ENCODE measurements around the gene KISS1R. TPM values are rescaled to one million over a fixed set of nuclear protein-coding genes. Genes with fewer than 3 reads are reported as not detected.

The KISS1R gene
- total and polyA plus RNA-seq, 2 of the 4 experiments (the other 2 are of a cell fraction): not detected

DNA sequence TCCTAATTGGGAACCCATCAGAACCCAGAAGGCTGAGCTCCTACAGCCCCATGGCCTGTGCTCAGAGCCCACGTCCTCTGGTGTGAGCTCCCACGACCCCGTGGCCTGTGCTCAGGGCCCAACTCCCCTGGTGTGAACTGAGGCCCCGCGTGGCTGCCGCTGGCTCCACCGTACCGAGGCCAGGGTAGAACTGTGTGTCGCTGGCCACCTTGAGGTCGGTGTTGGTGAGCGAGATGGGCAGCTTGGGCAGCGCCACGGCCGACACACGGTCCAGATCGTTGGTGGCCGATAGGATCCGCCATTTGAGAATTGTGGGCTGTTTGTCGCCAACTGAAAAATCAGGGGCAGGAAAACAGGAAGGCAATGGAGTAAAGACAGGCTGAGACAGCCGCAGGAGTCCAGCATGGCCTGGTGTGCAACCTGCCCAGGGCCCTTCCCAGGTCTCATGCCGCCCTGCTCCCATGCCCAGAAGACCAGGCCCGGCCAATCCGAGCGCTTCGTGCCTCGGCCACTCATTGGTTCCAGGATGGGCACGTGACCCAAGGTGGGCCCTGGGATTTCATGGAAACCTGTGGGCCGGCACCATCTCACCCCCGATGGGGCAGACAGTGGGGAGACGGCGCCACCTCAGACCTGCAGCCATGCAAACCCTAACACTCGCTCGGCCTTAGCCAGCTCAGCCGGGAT is 35.6 kb upstream of the KISS1R start:
- no peak overlapping the region for H3K4me2 ChIP-seq (ENCODE audit: low read depth, low read length)
- no peak overlapping the region for H3K4me3 ChIP-seq (ENCODE audit: insufficient read depth, low read depth, low read length)
- no peaks in the 10 kb centered on the region for H3K9me3 ChIP-seq (ENCODE audit: control insufficient read depth, insufficient read depth, low read length)
- H2BK120ac ChIP-seq (ENCODE audit: low read depth, low read length): no peak overlapping the region
- peaks cover 3 to 11% of the 10 kb centered on the region in 2 experiments; a peak in 2 of 4 replicates for H3K79me1 ChIP-seq (ENCODE audit: low read depth in 1 of 2, low read length in 2 of 2)
- DNase-seq (no peak), ATAC-seq (ENCODE audit: low read depth) (no peak)
- dilution Hi-C loops (cut with HindIII; ENCODE audit: low sequenced_read_pairs, unreplicated experiment) (no loop called here), in situ Hi-C loops (cut with MboI; ENCODE audit: low sequenced_read_pairs) (no loop called here), intact Hi-C loops (cut with micrococcal nuclease) (no loop called here)
- no peak overlapping the region for H3K14ac ChIP-seq (replicated peaks; ENCODE audit: low read depth, low read length)
- no peaks in the 10 kb centered on the region for H3K4me1 ChIP-seq (ENCODE audit: control insufficient read depth, insufficient read depth, low read length)
- H4K8ac ChIP-seq (ENCODE audit: low read depth in 2 of 2, low read length in 2 of 2): no peak overlapping the region
- no peak overlapping the region for H2AK5ac ChIP-seq (ENCODE audit: low read depth, low read length)
- no peak overlapping the region for H2BK5ac ChIP-seq (ENCODE audit: low read depth, low read length, poor library complexity, severe bottlenecking)
- no peak overlapping the region for H4K5ac ChIP-seq (ENCODE audit: low read depth, low read length)
- no peak overlapping the region for H2BK15ac ChIP-seq (ENCODE audit: low read depth, low read length)
- ChIA-PET CTCF (no interaction called here), POLR2A (ENCODE audit: unreplicated experiment) (no interaction called here)
- H3K4ac ChIP-seq (ENCODE audit: low read depth, low read length): no peak overlapping the region
- 96% methylated on average over 19 of the region's 34 CpGs; no CpG with 5 or more reads in 1 of the 2 experiments for WGBS, 2 experiments (ENCODE audit: extremely low coverage in 2 of 2, insufficient read length in 1 of 2)
- H3K56ac ChIP-seq (ENCODE audit: extremely low read depth, insufficient read depth, low read length): no peak overlapping the region
- no peaks in the 10 kb centered on the region for H3K27me3 ChIP-seq (ENCODE audit: control insufficient read depth, insufficient read depth, low read length)
- no peak overlapping the region for H2AK9ac ChIP-seq (replicated peaks; ENCODE audit: low read depth, low read length, poor library complexity)
- TF ChIP-seq CHD1 (IDR thresholded peaks at IDR 0.05; ENCODE audit: low read depth, low read length): no peak
- no peak overlapping the region for H2BK20ac ChIP-seq (ENCODE audit: low read depth, low read length)
- no peak overlapping the region for H3K27ac ChIP-seq (ENCODE audit: insufficient read depth, low read length)
- no peak overlapping the region for H3K18ac ChIP-seq (ENCODE audit: low read depth, low read length)
- H3K23ac ChIP-seq (ENCODE audit: low read depth, low read length): no peak overlapping the region
- H3K36me3 ChIP-seq (ENCODE audit: control insufficient read depth, insufficient read depth, low read length): peaks cover 73% of the 10 kb centered on the region
- H4K91ac ChIP-seq (ENCODE audit: insufficient read depth, low read depth, low read length): no peak overlapping the region
- H4K20me1 ChIP-seq (ENCODE audit: insufficient read depth, low read length): peaks cover 6% of the 10 kb centered on the region
- BruUV-seq (replicated peaks): no TSS peak
- no peaks in the 10 kb centered on the region for H3K9me1 ChIP-seq (ENCODE audit: insufficient read depth, low read length)
- no peak overlapping the region for H2AFZ ChIP-seq (replicated peaks; ENCODE audit: low read length, poor library complexity)
- H3K9ac ChIP-seq (ENCODE audit: low read depth, low read length): no peak overlapping the region

All from IMR-90 (cell line).